A549 (cell line): ENCODE measurements around the gene NTM. TPM values are rescaled to one million over a fixed set of nuclear protein-coding genes. Genes with fewer than 3 reads are reported as not detected.

Source experiments
- ATAC-seq, 2 experiments: fragments of 200-7000 bp in 1 of 2; fragments of >200 bp in 1 of 2; cut with Nextera tagmentation in 1 of 2; cut with Tn5 transposase in 1 of 2; 3 replicates each; pipeline versions ENCODE4 v1.8.0 to v1.9.1; 2018 to 2020; ENCODE audit warnings: mild to moderate bottlenecking in 1 of 2, moderate library complexity in 1 of 2
- CTCF ChIA-PET: fragments of 300-600 bp; sonication (Branson Sonifier 250); formaldehyde crosslinking; extraction: SDS; loops from one replicate; lab custom pipeline; 2021; ENCODE audit warnings: antibody characterized with exemption, inconsistent platforms; lab: Yijun Ruan, JAX
- POLR2A ChIA-PET: fragments of 350-600 bp; formaldehyde crosslinking; extraction: SDS; loops from one replicate; lab custom pipeline; 2021; ENCODE audit warnings: antibody characterized with exemption, inconsistent platforms; lab: Yijun Ruan, JAX
- DNase-seq, 2 experiments: peaks; one replicate each; pipeline versions ENCODE4 v3.0.0 to v3.0.0-alpha.2; 2011 to 2016; ENCODE audit warnings: low read depth in 1 of 2, low spot score in 1 of 2
- FAIRE-seq: peaks from 2 replicates; lab custom pipeline; 2011; peaks lifted over from hg19 to GRCh38; lab: Jason Lieb, UNC
- H3K27ac ChIP-seq, 2 experiments: fragments of >200 bp; sonication (Bioruptor Twin); formaldehyde crosslinking; 3 replicates each; pipeline ENCODE4 v1.5.1; 2016 to 2017
- H3K4me1 ChIP-seq: fragments of >200 bp; sonication (Bioruptor Twin); formaldehyde crosslinking; 3 replicates; pipeline ENCODE4 v1.6.1; 2016
- H3K4me2 ChIP-seq: fragments of >200 bp; sonication (Bioruptor Twin); formaldehyde crosslinking; 3 replicates; pipeline ENCODE4 v1.6.1; 2016
- H3K4me3 ChIP-seq: fragments of >200 bp; sonication (Bioruptor Twin); formaldehyde crosslinking; 3 replicates; pipeline ENCODE4 v1.5.1; 2016
- H3K9me3 ChIP-seq: fragments of >200 bp; sonication (Bioruptor Twin); formaldehyde crosslinking; 3 replicates; pipeline ENCODE4 v1.6.1; 2016
- CBX2 ChIP-seq: fragments of 200-600 bp; sonication (generic); IDR thresholded peaks from 2 replicates; pipeline ENCODE4 v1.6.1; 2016; ENCODE audit warnings: low read depth, mild to moderate bottlenecking, borderline replicate concordance
- CBX8 ChIP-seq: fragments of 200-600 bp; sonication (generic); IDR thresholded peaks from 2 replicates; pipeline ENCODE4 v1.6.1; 2016
- CHD2 ChIP-seq: fragments of 150-350 bp; IDR thresholded peaks from 2 replicates; pipeline ENCODE4 v1.6.1; 2014; ENCODE audit warnings: low read length; ENCODE audit not compliant: partially characterized antibody
- CHD4 ChIP-seq: fragments of 200-600 bp; sonication (generic); IDR thresholded peaks from 2 replicates; pipeline ENCODE4 v1.6.1; 2016; ENCODE audit warnings: antibody characterized with exemption, mild to moderate bottlenecking, borderline replicate concordance
- EHMT2 ChIP-seq: fragments of 200-600 bp; sonication (generic); IDR thresholded peaks from 2 replicates; pipeline ENCODE4 v1.6.1; 2016; ENCODE audit warnings: antibody characterized with exemption, low read depth, mild to moderate bottlenecking, moderate library complexity
- EP300 ChIP-seq, 2 experiments: fragments of >200 bp; sonication (Bioruptor Twin); formaldehyde crosslinking; IDR thresholded peaks; 2 replicates in 1 of 2; 3 replicates in 1 of 2; pipeline ENCODE4 v1.6.1; 2016 to 2017
- ESRRA ChIP-seq: fragments of 150-350 bp; IDR thresholded peaks from 2 replicates; pipeline ENCODE4 v1.6.1; 2014; ENCODE audit warnings: mild to moderate bottlenecking, low read length, borderline replicate concordance
- FOSB ChIP-seq: fragments of 250-450 bp; sonication (Bioruptor Pico); IDR thresholded peaks from 2 replicates; pipeline ENCODE4 v1.5.0; 2020; ENCODE audit warnings: mild to moderate bottlenecking, moderate library complexity
- HEYL ChIP-seq: fragments of 250-450 bp; sonication (Bioruptor Pico); IDR thresholded peaks from 2 replicates; pipeline ENCODE4 v1.8.0; 2021; ENCODE audit warnings: mild to moderate bottlenecking, moderate library complexity
- HMGXB4 ChIP-seq: fragments of 250-450 bp; sonication (Bioruptor Pico); IDR thresholded peaks from 2 replicates; pipeline ENCODE4 v1.5.0; 2021; ENCODE audit warnings: mild to moderate bottlenecking, moderate library complexity, borderline replicate concordance
- HOXB13 ChIP-seq: fragments of 250-450 bp; sonication (Bioruptor Pico); IDR thresholded peaks from 2 replicates; pipeline ENCODE4 v1.5.0; 2020; ENCODE audit warnings: low read depth, mild to moderate bottlenecking, moderate library complexity
- JUNB ChIP-seq: fragments of >200 bp; sonication (Bioruptor Twin); formaldehyde crosslinking; IDR thresholded peaks from 2 replicates; pipeline ENCODE4 v1.6.1; 2016
- NR3C1 ChIP-seq: fragments of >200 bp; sonication (Bioruptor Twin); formaldehyde crosslinking; IDR thresholded peaks from 3 replicates; pipeline ENCODE4 v1.6.1; 2017
- RAD21 ChIP-seq, 2 experiments: fragments of >200 bp in 1 of 2; sonication (Bioruptor Twin) in 1 of 2; formaldehyde crosslinking in 1 of 2; IDR thresholded peaks in 1 of 2; conservative IDR thresholded peaks in 1 of 2; 2 replicates in 1 of 2; 3 replicates in 1 of 2; pipeline ENCODE4 v1.6.1; 2012 to 2018; ENCODE audit warnings: inconsistent platforms in 1 of 2
- RARB ChIP-seq: fragments of 250-450 bp; sonication (Bioruptor Pico); IDR thresholded peaks from 2 replicates; pipeline ENCODE4 v1.8.0; 2021; ENCODE audit warnings: mild to moderate bottlenecking, moderate library complexity
- RFX5 ChIP-seq: fragments of 450-650 bp; IDR thresholded peaks from 2 replicates; pipeline ENCODE4 v1.7.1; 2014; ENCODE audit warnings: antibody characterized with exemption, mild to moderate bottlenecking, moderate library complexity
- RNF2 ChIP-seq: fragments of 200-600 bp; sonication (generic); IDR thresholded peaks from 2 replicates; pipeline ENCODE4 v1.6.1; 2016; ENCODE audit warnings: low read depth, mild to moderate bottlenecking, antibody characterized with exemption, moderate library complexity, borderline replicate concordance
- SMC3 ChIP-seq: fragments of >200 bp; sonication (Bioruptor Twin); formaldehyde crosslinking; IDR thresholded peaks from 3 replicates; pipeline ENCODE4 v1.6.1; 2018; ENCODE audit warnings: inconsistent platforms
- TFCP2L1 ChIP-seq: fragments of 250-450 bp; sonication (Bioruptor Pico); IDR thresholded peaks from 2 replicates; pipeline ENCODE4 v1.5.0; 2021; ENCODE audit warnings: mild to moderate bottlenecking
- ZFP36 ChIP-seq: fragments of 450-650 bp; IDR thresholded peaks from 2 replicates; pipeline ENCODE4 v1.6.1; 2014; ENCODE audit warnings: borderline replicate concordance; ENCODE audit not compliant: partially characterized antibody
- ZNF302 ChIP-seq: fragments of 250-450 bp; sonication (Bioruptor Pico); IDR thresholded peaks from 2 replicates; pipeline ENCODE4 v1.9.0; 2021; ENCODE audit warnings: inconsistent platforms, mild to moderate bottlenecking, moderate library complexity
- WGBS: methylation state at CpG from one replicate; pipeline ENCODE4 v1.1.6; 2017; ENCODE audit errors: missing lambda C conversion rate; 5-methylcytosine and 5-hydroxymethylcytosine counted together
- polyA plus RNA-seq, 4 experiments: library from polyadenylated mRNA; depleted of rRNA in 3 of 4; stranded (reverse); fragments of >200 nt; fragmentation: RNase III in 1 of 4; extraction: RNeasy Plus Mini Kit Qiagen cat#74134 plus additional on column Dnase treatment in 1 of 4; gene quantifications; 2 replicates in 3 of 4; 3 replicates in 1 of 4; pipeline ENCODE4 v1.2.3, GENCODE V29; 2011 to 2017
- TF ChIP-seq, protein P1 (sequence below): IDR thresholded peaks from 2 replicates; pipeline ENCODE4 v1.6.1; 2012
- TF ChIP-seq, protein P2 (sequence below): IDR thresholded peaks from 2 replicates; pipeline ENCODE4 v1.6.1; 2012; ENCODE audit warnings: low read depth, borderline replicate concordance

Gene NTM
- polyA plus RNA-seq, 2 of the 4 experiments (the other 2 are of a cell fraction): not detected

- Histone ChIP-seq H3K4me3 (no peak overlapping the region), H3K27ac (no peak overlapping the region), H3K9me3 (no peaks in the 10 kb centered on the region), H3K4me2 (no peak overlapping the region), H3K4me1 (no peaks in the 10 kb centered on the region)
- DNase-seq (no peak), FAIRE-seq (no peak), ATAC-seq (no peak)
- ChIA-PET CTCF (no interaction called here), POLR2A (no interaction called here)
- TF ChIP-seq EP300 (IDR thresholded peaks at IDR 0.05) (no peak), JUNB (no peak), ESRRA (no peak), ZNF302 (no peak), RARB (CRISPR knock-in tag) (no peak), NR3C1 (no peak)
- WGBS: 0% methylated on average over 1 of the region's 1 CpG
These were observed 104.5 kb downstream of the NTM start for GRCh38 chr11:131474947-131475346.

DNA sequence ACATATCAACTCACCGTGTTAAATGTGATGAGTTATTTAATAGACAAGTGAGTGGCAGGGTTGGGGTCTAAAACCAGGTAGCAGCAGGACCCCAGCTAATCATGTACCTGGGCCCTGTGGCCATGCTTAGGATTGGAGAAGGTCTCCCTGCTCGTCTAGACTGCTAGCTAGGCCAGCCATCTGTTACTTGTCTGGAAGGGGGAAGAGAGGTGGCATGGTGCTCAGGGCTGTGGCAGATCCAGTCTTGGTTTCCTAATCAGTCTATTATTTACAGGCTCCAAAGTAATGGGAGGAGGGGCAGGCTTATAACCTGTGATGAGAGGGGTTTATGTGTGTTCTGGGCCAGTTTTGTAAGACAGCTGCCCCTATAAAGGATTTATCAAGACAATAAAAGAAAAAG is 105.9 kb downstream of the NTM start:
- POLR2A ChIA-PET: no interaction called here
- DNase-seq (no peak), ATAC-seq (no peak), FAIRE-seq (no peak)
- no peaks in the 10 kb centered on the region for H3K9me3 ChIP-seq
- 0% methylated on average over 2 of the region's 2 CpGs for WGBS
- H3K4me2 ChIP-seq: no peak overlapping the region
- CTCF ChIA-PET: no interaction called here
- no peaks in the 10 kb centered on the region for H3K4me1 ChIP-seq
- no peak overlapping the region for H3K4me3 ChIP-seq
- TF ChIP-seq EP300 (IDR thresholded peaks at IDR 0.05) (no peak), CBX8 (no peak), RAD21 (conservative IDR thresholded peaks at IDR 0.05 in 1 of 2, IDR thresholded peaks at IDR 0.05 in 1 of 2) (no peak), FOSB (CRISPR knock-in tag) (no peak), CBX2 (no peak), CHD2 (no peak), HMGXB4 (no peak), ZFP36 (no peak), HOXB13 (CRISPR knock-in tag) (no peak), CHD4 (no peak), RARB (CRISPR knock-in tag) (no peak)
- TF ChIP-seq, protein P1, sequence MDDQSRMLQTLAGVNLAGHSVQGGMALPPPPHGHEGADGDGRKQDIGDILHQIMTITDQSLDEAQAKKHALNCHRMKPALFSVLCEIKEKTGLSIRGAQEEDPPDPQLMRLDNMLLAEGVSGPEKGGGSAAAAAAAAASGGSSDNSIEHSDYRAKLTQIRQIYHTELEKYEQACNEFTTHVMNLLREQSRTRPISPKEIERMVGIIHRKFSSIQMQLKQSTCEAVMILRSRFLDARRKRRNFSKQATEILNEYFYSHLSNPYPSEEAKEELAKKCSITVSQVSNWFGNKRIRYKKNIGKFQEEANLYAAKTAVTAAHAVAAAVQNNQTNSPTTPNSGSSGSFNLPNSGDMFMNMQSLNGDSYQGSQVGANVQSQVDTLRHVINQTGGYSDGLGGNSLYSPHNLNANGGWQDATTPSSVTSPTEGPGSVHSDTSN: no peak
- H3K27ac ChIP-seq: no peak overlapping the region

GRCh38 chr11:131478341-131478740 is 107.9 kb downstream of the NTM start:
- H3K9me3 ChIP-seq: no peaks in the 10 kb centered on the region
- WGBS: 40% methylated on average over 2 of the region's 2 CpGs
- CTCF ChIA-PET: interaction anchor here (1.1 kb wide), 1 partner anchor 10 kb away, joined by 3 read pairs; no protein-coding TSS in a partner anchor
- H3K4me3 ChIP-seq: no peak overlapping the region
- FAIRE-seq (no peak), ATAC-seq (no peak), DNase-seq (no peak)
- no peak overlapping the region for H3K27ac ChIP-seq
- POLR2A ChIA-PET: no interaction called here
- H3K4me2 ChIP-seq: no peak overlapping the region
- no peaks in the 10 kb centered on the region for H3K4me1 ChIP-seq
- no peak for TF ChIP-seq RFX5
- TF ChIP-seq, protein P2, sequence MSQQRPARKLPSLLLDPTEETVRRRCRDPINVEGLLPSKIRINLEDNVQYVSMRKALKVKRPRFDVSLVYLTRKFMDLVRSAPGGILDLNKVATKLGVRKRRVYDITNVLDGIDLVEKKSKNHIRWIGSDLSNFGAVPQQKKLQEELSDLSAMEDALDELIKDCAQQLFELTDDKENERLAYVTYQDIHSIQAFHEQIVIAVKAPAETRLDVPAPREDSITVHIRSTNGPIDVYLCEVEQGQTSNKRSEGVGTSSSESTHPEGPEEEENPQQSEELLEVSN: no peak
- no peak for TF ChIP-seq HEYL (CRISPR knock-in tag)
- no peak for TF ChIP-seq EHMT2
- TF ChIP-seq SMC3: no peak
- no peak for TF ChIP-seq CBX8
- no peak for TF ChIP-seq TFCP2L1
- no peak for TF ChIP-seq RNF2
